GM21529 (cell line): ENCODE results near the gene ITK.

Experiments used
- ATAC-seq: cut with Tn5 transposase; IDR thresholded peaks from one replicate; pipeline ENCODE4 v1.9.1; 2021; ENCODE audit not compliant: unreplicated experiment

Gene ITK

DNA sequence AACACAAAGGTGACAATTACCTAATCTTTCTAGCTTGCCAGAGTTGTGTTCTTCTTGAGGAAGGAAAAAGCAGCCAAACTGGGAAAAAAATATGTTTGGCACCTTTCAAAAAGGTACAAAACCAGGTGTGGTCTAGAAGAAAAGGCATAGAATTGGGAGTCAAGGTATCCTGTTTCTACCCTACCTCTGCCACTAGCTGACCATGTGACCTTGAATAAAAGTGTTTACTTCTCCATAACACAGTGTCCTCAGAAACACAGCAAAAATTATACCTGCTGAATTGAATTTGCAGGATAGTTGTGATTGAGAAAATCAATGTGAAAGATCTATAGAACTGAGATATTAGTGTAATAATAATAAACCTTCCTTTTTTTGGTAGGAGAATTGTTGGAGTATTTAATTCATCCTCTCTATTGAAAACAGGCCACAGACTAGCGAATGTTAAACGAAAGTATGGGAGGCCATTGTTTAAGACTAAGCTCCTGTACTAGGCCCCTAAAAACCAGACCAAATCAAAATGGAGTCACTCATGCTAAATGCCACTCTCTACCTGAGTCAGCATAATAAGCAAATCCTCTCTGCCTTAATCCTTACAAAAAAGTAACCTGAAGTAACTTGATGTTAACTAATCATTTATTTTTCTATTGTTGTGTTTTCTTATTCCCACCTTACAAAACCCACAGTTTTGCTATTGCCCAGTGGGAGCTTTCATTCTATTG is 97.8 kb downstream of the ITK start:
- no peak for ATAC-seq

DNA sequence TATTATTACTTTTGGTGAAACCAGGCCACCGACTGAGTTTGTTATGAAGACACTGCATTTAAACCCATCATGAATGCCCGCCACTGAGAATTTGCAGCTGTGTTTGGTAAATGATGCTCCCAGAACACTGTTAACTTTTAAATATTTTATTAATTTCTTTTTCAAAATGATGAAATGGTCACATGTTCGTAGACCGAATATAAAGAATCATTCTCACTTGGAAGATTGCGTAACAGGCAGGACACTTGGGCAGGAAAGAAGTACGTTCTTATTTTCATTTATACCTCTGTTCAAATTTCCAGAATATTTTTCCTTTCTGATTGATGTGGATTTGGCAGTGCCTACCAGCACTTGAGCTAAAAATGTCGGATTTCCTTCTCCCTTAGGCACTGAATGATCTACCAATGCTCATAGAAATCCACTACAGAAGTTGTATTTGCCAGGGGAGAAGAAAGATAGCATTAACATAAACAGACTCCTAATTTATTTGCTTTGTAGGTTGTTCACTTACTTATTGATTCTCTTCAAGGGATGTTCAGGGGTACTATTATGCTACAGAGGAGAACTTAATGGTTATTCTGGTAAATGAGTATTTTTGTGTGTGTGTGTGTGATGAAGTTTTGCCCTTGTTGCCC is 99.1 kb downstream of the ITK start:
- no peak for ATAC-seq

DNA sequence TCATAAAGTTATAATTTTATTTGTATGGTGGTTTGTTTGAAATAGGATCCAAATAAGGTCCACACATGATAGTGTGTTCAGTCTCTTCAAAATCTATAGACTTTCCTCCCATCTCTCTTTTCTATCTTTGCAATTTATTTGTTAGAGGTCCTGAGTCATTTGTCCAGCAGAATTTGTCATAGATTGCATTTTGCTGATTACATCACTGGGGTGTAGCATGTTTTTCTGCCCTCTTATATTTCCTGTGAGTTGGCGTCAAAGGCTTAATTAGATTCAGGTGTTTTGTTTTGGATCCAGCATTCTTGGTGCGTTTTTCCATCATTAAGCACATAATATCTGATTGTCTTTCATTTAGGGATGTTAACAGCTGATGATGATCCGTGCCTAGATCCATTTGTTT is 100.3 kb downstream of the ITK start:
- ATAC-seq, result no peak

DNA sequence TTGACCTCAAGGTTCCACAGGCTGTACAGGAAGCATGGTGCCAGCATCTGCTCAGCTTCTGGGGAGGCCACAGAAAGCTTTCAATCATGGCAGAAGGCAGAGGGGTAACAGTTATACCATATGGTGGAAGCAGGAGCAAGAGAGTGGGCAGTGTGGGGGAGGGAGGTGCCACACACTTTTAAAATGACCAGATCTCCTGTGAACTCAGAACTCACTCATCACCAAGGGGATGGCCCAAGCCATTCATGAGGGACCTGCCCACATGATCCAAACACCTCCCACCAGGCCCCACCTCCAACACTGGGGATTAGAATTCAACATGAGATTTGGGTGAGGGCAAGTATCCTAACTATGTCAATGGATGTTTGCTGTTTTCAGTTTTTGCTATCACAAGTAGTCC is 101.5 kb downstream of the ITK start:
- ATAC-seq, result no peak

DNA sequence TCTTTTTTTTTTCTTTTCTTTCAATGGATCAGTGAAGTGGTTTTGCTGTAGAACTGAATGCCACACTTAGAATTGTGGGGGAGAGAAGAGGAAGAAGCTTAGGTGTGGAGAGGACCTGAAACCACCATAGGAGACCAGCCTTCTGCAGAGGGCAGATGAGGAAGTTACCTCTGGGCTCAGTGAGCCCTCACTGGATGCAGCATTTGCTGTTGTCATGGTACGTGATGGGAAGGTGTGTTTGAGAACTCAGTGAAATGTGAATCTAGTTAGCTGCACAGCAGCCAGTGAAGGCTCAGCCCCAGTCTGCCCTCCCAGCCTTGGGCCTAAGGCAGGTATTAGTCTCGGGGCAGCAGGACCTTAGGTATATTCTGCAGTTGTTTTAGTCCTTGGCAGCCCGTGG is 102.8 kb downstream of the ITK start:
- ATAC-seq, result peak; percentile 100

DNA sequence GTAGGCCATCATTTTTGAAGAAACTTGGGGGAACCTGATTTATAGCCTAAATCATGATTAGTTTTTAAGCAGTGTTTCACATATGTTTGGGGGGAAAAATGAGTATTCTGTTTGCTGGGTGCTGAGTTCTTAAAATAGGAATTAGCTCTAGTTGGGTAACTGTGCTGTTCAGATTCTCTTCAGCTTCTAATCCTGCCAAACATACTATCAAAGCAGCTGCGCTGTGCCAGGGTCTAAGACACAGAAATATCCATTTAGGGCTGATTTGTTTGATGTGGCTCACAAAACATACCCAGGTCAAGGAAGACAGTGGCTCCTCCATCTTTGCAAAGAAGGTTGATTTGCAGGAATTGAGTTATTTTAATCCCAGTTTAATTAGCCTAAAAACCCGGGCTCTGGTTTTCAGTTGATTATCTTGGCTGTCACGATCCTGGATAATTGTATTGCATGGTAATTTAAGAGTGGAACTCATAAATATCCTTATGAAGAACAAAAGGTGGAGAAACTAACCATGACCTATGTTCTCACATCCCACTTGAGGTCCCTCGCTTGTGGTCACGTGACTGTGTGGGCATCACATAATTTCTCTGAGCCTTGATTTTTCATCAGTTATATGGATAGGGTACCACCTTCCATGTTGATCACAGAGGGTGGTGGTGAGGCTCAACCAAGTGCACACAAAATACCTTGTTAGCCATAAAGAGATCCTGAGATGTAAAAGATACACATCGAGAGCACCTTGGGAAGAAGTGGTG is 104.0 kb downstream of the ITK start:
- no peak for ATAC-seq

DNA sequence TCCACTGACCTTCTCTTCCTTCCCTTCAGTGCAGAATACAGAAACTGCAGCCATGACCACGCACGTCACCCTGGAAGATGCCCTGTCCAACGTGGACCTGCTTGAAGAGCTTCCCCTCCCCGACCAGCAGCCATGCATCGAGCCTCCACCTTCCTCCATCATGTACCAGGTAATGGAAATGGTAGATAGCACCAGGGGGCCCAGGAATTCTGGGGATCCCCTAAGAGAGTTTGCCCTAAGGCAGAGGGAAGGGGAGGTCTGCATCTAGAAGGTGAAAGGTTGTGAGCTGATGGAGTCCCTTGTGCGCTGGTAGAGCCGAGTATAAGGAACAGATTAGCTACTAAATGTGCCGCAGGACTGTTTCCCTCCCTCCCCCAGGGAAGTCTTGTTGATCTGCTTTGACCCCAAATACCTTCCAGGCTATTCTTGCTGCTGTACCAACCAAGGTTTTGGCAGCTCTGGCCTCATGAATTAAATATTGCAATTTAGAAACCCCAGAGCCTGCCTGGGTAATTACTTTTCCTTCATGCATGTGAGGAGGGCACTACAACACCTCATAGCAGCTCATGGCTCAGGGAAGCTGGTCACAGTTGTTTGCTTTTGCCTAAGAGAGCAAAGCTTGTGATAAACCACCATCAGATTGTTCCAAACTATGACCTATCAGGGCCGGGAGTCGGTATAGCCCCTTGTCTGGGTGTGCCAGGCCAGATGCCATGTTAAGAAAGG is 104.8 kb downstream of the ITK start:
- ATAC-seq, result no peak

DNA sequence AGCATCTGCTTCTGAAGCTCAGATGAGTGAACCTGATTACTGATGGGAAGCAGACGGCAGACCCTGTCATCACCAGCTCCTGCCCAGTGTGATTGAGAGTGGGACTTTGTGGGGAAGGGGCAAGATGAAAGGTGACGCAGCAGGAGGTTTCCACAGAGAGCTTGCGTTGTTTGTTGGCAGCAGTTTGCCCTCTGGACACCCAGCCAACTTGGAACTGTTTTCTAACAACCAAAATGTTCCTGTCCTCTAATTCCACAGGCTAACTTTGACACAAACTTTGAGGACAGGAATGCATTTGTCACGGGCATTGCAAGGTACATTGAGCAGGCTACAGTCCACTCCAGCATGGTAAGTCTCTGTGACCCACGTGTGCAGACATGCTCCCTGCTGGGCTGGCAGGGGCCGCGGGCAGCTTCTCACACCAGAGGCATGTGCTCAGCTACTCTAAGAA is 106.1 kb downstream of the ITK start:
- no peak for ATAC-seq

DNA sequence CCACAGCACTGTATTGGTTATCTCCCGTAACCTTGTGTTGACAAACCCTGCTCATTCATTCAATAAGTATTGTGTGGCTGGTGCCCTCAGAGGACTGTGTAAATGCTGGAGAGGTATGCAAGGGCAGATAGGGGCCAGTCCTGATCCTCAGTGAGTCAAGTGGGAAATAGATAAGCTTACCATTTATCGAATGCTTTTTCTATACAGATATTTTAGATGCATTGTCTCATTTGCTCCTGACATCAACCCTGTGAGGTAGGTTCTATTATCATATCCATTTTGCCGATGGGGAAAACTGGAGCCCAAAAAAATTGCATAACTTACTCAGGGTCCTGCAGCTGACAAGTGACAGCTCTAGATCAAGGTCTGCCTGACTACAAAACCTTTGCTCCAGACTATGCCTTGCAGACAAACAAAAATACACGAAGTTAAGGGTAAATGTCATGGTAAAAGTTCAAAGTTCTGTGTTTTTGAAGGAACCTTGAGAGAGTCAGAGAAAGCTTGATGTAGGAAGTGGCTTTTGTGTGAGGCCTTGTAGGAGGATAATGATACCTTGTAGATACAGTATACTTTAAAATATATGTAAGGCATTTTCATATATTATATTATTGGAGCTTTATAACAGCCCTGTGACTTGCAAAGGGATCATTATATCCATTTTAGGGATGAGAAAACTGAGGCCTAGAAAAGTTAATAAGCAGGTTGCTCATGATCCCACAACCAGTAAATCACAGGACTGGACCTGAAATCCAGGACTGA is 107.9 kb downstream of the ITK start:
- no peak for ATAC-seq

DNA sequence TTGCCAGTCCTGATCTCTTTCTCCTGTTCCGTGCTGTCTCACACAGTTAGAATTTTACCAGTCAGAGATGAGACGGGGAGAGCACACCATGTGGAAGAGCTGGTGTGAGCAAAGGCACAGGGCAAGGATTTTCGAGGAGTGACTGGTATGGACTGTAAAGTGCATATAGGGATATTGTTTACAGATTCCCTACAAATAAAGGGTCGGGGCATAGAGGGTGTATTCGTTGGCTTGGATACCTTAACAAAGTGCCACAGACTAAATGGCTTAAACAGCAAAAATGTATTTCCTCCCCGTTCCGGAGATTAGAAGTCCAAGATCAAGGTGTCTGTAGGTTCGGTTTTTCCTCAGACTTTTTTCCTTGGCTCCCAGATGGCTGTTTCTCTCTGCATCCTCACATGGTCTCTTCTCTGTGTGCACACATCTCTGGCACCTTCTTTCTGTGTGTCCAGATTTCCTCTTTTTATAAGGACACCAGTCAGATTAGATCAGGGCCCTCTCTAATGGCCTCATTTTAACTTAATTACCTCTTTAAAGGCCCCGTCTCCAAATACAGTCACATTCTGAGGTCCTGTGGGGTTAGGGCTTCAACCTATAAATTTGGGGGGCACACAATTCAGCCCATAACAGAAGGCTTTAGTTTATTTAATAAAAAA is 108.7 kb downstream of the ITK start:
- ATAC-seq, result no peak

DNA sequence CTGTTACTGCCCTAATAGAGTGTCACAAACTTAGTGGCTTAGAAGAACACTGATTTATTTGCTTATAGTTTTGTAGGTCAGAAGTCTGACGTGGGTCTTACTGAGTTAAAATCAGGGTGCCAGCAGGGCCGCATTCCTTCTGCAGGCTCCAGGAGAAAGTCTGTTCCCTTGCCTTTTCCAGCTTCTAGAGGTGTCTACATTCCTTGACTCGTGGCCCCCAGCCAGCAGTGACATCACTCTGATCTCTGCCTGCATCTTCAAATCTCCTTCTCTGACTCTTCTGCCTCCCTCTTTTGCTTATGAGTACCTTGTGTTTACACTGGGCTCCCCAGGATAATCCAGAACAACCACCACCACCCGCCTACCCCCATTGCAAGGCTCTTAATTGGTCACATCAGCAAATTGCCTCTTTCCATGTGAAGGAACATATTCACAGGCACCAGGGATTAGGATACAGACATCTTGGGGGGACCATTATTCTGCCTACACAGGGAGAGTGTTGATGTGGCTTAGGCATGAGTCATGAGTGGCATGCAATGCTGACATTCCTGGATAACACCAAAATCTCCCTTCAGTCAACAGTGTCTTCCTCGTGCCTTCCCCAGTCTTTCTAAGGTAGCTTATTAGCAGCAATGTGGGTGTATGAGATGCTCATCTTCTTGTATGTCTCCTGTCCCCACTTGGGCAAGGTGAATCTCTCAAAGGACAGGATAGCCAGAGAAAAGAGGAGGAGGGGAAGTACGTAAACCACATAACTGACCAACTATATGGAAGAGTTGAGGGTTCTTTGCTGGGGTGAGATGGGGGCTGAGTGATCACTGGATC is 109.7 kb downstream of the ITK start:
- no peak for ATAC-seq

DNA sequence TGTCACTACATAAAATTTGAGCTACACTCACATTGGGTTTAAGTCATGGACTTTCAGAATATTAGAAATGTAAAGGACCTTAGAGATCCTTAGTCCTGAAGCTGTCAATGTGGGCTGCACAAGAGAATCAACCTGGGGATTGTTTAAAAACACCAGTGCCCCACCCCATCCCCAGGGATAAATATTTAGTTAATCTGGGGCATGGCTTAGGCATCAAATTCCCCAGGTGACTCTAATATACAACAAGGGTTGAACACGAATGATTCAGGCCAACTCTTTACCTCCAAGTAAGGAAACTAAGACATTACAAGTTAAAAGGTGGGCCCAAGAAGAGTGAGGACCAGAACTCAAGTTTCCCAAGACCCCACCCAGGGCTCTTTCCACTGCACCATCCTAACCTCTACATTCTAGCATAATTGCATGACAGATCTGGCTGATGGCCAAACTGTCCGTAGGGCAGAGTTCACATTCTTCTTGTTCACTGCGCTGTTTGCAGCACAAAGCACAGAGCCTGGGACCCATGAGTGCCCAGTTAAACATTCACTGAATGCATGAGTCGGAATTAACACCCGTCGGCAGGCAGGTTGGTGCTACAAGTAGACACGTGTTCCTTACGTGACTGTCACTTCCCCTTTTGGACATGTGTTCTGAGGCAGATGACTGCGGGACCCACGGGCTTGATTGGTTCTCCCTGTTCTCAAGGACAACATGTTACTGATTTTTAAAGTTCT is 110.5 kb downstream of the ITK start:
- ATAC-seq, result peak; percentile 86

DNA sequence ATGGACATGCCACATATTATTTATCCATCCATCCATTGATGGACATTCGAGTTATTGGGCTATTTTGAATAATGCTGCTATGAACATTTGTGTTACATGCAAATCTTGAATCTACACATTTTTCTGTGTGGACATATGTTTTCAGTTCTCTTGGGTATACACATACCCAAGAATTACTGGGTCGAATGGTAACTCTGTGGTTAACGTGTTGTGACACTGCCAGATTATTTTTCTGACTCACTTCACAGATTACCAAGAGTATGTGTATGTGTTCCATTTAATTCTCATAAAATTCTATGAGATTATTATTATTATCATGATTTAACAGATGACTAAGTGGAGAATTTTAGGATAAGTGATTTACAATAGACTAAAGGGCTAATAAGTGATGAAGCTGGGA is 112.0 kb downstream of the ITK start:
- no peak for ATAC-seq

DNA sequence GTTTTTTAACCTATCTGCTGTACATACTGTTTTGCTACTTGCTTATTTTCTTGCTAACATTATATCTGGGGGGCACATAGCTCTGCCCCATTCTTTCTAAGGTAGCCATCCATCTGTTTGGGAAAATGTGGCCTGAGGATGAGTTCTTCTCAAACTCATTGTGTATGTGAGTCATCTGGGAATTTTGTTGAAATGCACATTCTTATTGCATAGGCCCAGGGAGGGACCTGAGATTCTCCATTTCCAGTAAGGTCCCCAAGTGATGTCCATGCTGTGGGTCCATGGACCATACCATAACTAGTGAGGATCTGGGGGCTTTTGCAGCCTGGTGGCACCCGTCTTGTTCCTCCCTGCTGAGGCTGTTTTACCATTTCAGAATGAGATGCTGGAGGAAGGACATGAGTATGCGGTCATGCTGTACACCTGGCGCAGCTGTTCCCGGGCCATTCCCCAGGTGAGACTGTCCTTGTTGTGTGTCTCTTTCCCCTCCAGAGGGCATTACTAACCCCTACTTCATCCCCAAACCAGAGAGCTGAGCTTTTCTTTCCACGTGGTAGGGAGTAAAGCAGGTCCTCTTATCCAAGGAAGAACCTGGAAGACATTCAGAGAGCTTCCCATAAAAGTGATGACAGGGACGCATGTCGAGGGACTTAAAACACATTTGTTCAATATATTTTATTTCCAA is 113.9 kb downstream of the ITK start:
- no peak for ATAC-seq

DNA sequence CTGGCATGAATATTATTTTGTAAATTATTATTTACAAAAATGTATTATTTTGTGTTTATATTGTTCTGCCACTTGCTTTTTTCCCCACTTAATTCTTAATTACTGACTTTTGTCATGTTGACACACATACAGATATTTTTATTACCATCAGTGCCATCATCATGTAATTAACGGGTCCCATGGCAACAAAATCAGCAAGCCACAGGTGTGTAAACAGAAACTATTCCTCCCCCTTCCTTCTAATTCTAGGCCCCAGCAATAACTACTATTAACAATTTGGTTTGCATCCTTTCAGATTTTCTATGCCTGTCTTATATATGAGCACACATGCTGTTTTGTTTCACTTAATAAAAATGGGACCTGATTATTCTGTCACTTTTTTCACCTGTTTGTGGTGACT is 114.6 kb downstream of the ITK start:
- ATAC-seq, result no peak

DNA sequence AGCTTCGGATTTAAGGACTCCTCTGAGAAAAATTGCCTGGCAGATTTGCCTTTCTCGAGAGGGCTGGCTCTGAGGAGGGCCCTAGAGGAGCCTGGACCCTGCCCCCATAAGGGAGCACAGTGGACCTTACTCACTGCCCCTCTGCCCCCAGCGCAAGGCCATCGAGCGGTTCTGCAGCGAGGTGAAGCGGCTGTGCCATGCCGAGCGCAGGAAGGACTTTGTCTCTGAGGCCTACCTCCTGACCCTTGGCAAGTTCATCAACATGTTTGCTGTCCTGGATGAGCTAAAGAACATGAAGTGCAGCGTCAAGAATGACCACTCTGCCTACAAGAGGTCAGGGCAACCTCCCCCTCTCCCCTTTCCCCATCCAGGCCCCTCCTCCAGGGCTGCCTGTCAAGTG is 119.9 kb downstream of the ITK start:
- no peak for ATAC-seq

DNA sequence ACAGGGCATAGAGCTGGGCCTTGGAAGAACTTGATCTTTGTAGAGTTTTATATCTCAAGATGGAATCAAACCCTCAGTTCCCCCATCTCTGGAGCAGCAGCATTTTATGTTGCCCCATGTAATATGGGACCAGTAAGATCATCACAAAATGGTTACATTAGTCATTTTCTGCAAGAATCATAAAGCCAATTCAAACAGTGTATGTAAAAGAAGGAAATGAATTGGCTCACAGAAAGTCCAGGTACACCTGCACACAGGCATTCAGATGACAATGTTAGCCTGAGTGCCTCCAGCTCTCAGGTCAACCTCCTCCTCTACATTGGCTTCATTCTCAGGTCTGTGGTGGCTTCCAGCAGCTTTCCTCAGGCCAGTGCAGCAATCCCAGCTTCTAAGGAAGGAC is 120.4 kb downstream of the ITK start:
- ATAC-seq, result no peak

DNA sequence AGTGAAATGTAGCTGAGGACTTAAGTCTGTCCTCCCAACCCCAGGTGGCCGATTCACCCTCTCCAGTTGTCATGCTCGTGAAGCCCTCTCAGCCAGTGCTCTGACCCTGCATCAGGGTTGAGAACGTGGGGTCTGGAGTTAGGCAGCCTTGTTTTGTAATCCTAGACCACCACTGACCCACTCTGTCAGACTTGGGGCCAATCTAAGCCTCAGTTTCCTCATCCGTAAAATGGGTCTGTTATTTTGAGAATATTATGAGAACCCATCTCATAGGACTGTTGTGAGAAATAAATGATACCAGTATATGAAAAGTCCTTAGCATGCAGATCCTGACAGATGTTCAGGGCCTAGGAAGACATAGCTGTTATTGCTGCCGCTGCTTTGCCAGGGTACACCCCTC is 122.4 kb downstream of the ITK start:
- ATAC-seq, result no peak
